Upper lobe of left lung (tissue), 6 donors: ENCODE results near the gene ENGASE. TPM values are rescaled to one million over a fixed set of nuclear protein-coding genes. Genes with fewer than 3 reads are reported as not detected.

Experiments
- ATAC-seq, 2 donors: fragments of 200-7000 bp; cut with Tn5 transposase; one replicate each; pipeline ENCODE4 v1.9.1; 2022; ENCODE audit warnings: mild to moderate bottlenecking in 2 of 2, moderate library complexity in 2 of 2; ENCODE audit not compliant: low FRiP score in 2 of 2
- DNase-seq, 2 donors: peaks; one replicate each; pipeline ENCODE4 v3.0.0-alpha.2; 2019 to 2020
- H3K27ac ChIP-seq, 4 donors: fragments of 200-600 bp; sonication (generic); one replicate each; pipeline ENCODE4 v1.5.1; 2016 to 2019
- H3K27me3 ChIP-seq, 4 donors: fragments of 200-600 bp; sonication (generic); one replicate each; pipeline ENCODE4 v1.5.1; 2017 to 2019
- H3K36me3 ChIP-seq, 4 donors: fragments of 200-600 bp; sonication (generic); one replicate each; pipeline ENCODE4 v1.5.1; 2016 to 2019
- H3K4me1 ChIP-seq, 4 donors: fragments of 200-600 bp; sonication (generic); one replicate each; pipeline ENCODE4 v1.5.1; 2018 to 2019
- H3K4me3 ChIP-seq, 4 donors: fragments of 200-600 bp; sonication (generic); one replicate each; pipeline ENCODE4 v1.5.1; 2017 to 2019; ENCODE audit warnings: mild to moderate bottlenecking in 2 of 4, moderate library complexity in 1 of 4
- H3K9me3 ChIP-seq, 4 donors: fragments of 200-600 bp; sonication (generic); one replicate each; pipeline ENCODE4 v1.5.1; 2018 to 2019
- EP300 ChIP-seq, 4 donors: sonication (generic); formaldehyde crosslinking; IDR thresholded peaks; one replicate each; pipeline ENCODE4 v1.5.1; 2017; ENCODE audit warnings: antibody characterized with exemption in 4 of 4, control low read depth in 2 of 4
- POLR2A ChIP-seq, 4 donors: fragments of 450-650 bp; IDR thresholded peaks; one replicate each; pipeline ENCODE4 v1.5.1; 2016 to 2017; ENCODE audit warnings: antibody characterized with exemption in 4 of 4, mild to moderate bottlenecking in 2 of 4
- POLR2AphosphoS5 ChIP-seq, 2 donors: sonication (generic); formaldehyde crosslinking; IDR thresholded peaks; one replicate each; pipeline ENCODE4 v1.5.1; 2017; ENCODE audit warnings: antibody characterized with exemption in 2 of 2
- WGBS, 2 donors: methylation state at CpG; one replicate each; pipeline ENCODE4 v1.1.5; 2017 to 2018; 5-methylcytosine and 5-hydroxymethylcytosine counted together
- total RNA-seq, 6 donors: library from RNA; depleted of rRNA in 4 of 6; stranded (reverse); fragments of >200 nt in 4 of 6; gene quantifications; one replicate each; pipeline versions ENCODE4 v1.1.0 to v1.2.1, GENCODE V29; 2016 to 2021
- TF ChIP-seq, protein P1 (sequence below), 6 experiments: fragments of 450-650 bp in 4 of 6; fragments of 200-600 bp in 2 of 6; sonication (generic) in 2 of 6; IDR thresholded peaks; one replicate each; pipeline ENCODE4 v1.5.1; 2016 to 2019; ENCODE audit warnings: antibody characterized with exemption in 6 of 6
- donor health status: DM: no; HTN: no; CAD: no; lungs with moderate emphysema.
- donor health status: DM: no; HTN: yes; CAD: no; lungs with severe emphysema.

The ENGASE gene
- total RNA-seq, 6 donors from 2014 or later: 17.2 to 320 (median 55.9) TPM

DNA sequence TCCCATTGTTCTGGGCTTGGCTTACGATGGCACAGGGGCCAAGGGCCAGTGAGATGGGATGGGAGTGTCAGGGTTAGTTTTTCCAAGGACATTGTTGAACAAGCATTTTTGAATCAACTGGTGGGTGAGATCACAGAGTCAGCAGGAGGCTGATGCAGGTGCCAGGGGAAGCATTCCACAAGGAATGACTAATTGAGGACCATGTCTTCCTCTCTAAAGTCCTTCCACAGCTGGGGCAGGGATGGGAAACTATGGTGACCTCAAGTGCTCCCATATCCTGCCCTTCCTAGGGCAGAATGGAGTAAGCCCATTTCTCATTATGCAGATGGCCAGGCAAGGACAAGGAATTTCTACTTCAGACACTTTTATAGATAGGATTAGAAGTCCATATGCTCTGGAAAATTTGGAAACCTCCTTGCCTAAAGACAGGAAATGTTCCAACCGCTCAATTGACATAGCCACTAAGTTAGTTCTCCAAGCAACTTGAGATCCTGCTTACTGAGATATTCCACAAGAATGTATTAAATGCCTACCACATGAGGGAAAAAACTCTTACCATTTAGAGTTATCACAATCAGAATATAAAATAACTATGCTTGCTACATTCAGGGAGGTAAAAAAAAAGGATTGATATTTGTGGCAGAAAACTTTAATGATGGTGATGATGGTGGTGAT is 21.2 kb upstream of the ENGASE start:
- Histone ChIP-seq H3K4me1 (peaks cover 0 to under 1% (median 0%) of the 10 kb centered on the region in 4 donors), H3K9me3 (peaks cover 0 to 7% (median 0%) of the 10 kb centered on the region in 4 donors), H3K27ac (no peak overlapping the region), H3K27me3 (no peaks in the 10 kb centered on the region), H3K36me3 (peaks cover 0 to 16% (median 0%) of the 10 kb centered on the region in 4 donors), H3K4me3 (no peak overlapping the region)
- no peak for DNase-seq
- ATAC-seq: peak in 1 of 2 donors; percentile 50
- TF ChIP-seq EP300 (IDR thresholded peaks at IDR 0.05) (no peak), POLR2AphosphoS5 (IDR thresholded peaks at IDR 0.05) (no peak), POLR2A (IDR thresholded peaks at IDR 0.05) (no peak)
- TF ChIP-seq, protein P1, sequence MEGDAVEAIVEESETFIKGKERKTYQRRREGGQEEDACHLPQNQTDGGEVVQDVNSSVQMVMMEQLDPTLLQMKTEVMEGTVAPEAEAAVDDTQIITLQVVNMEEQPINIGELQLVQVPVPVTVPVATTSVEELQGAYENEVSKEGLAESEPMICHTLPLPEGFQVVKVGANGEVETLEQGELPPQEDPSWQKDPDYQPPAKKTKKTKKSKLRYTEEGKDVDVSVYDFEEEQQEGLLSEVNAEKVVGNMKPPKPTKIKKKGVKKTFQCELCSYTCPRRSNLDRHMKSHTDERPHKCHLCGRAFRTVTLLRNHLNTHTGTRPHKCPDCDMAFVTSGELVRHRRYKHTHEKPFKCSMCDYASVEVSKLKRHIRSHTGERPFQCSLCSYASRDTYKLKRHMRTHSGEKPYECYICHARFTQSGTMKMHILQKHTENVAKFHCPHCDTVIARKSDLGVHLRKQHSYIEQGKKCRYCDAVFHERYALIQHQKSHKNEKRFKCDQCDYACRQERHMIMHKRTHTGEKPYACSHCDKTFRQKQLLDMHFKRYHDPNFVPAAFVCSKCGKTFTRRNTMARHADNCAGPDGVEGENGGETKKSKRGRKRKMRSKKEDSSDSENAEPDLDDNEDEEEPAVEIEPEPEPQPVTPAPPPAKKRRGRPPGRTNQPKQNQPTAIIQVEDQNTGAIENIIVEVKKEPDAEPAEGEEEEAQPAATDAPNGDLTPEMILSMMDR (IDR thresholded peaks at IDR 0.05): no peak
- 76 to 88% methylated on average over 2 of the region's 2 CpGs for WGBS, 2 donors

DNA sequence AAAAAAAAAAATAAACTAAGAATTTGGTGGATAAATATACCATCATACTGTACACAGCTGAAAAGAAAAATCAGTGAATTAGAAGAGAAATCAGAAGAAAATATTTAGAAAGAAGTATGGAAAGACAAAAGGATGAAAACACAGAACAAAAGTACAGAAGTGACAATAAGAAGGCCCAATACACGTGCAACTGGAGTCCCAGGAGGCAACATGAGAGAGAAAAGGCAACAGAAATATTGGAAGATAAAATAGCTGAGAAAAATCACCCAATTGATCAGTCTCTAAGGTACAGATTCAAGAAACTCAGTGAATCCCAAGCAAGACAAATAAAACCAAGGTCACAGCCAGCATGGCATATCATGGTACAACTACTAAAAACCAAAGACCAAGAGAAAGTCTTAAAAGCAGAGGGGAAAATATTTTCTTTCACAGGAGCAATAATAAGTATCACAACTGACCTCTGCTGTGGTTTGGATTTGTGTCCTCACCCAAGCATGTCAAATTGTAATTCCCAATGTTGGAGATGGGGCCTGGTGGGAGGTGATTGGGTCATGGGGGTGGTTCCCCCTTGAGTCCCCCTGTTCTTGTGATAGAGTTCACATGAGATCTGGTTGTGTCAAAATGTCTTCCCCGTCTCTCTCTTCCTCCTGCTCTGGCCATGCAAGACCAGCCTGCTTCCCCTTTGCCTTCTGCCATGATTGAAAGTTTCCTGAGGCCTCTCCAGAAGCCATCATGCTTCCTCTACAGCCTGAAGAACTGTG is 20.2 kb upstream of the ENGASE start:
- DNase-seq (no peak), ATAC-seq (no peak)
- Histone ChIP-seq H3K27ac (no peak overlapping the region), H3K4me3 (no peak overlapping the region), H3K36me3 (peaks cover 0 to 6% (median 0%) of the 10 kb centered on the region in 4 donors), H3K9me3 (peaks cover 0 to 7% (median 0%) of the 10 kb centered on the region in 4 donors), H3K4me1 (peaks cover 0 to 4% (median 0%) of the 10 kb centered on the region in 4 donors), H3K27me3 (no peaks in the 10 kb centered on the region)
- TF ChIP-seq POLR2AphosphoS5 (IDR thresholded peaks at IDR 0.05) (no peak), POLR2A (IDR thresholded peaks at IDR 0.05) (no peak), EP300 (IDR thresholded peaks at IDR 0.05) (no peak)
- TF ChIP-seq, protein P1 (IDR thresholded peaks at IDR 0.05): no peak
- 72 to 78% methylated on average over 2 of the region's 2 CpGs for WGBS, 2 donors

DNA sequence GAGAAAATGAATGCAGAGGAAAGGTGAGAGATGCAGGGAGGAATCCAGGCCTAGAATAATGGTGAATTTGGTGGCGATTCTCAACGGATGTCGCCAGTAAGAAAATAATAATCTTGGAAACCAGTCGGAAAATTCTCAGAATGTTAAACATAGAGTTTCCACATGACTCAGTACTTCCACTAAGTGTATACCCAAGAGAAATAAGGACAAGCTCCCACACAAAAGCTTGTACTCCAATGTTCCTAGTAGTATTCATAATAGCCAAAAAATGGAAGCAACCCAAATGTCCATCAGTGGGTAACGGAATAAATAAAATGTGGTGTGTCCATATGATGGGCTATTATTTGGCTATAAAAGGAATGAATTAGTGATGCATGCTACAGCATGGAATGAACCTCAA is 19.4 kb upstream of the ENGASE start:
- H3K4me1 ChIP-seq: peaks cover 0 to 4% (median 0%) of the 10 kb centered on the region in 4 donors
- ATAC-seq: no peak
- TF ChIP-seq POLR2A (IDR thresholded peaks at IDR 0.05) (no peak), EP300 (IDR thresholded peaks at IDR 0.05) (no peak), POLR2AphosphoS5 (IDR thresholded peaks at IDR 0.05) (no peak)
- TF ChIP-seq, protein P1 (IDR thresholded peaks at IDR 0.05): no peak
- H3K27me3 ChIP-seq: no peaks in the 10 kb centered on the region
- WGBS, 2 donors: 91 to 94% methylated on average over 5 of the region's 5 CpGs
- H3K27ac ChIP-seq: no peak overlapping the region
- no peak overlapping the region for H3K4me3 ChIP-seq
- H3K9me3 ChIP-seq: peaks cover 0 to 7% (median 0%) of the 10 kb centered on the region in 4 donors
- H3K36me3 ChIP-seq: peaks cover 0 to 6% (median 0%) of the 10 kb centered on the region in 4 donors
- no peak for DNase-seq

DNA sequence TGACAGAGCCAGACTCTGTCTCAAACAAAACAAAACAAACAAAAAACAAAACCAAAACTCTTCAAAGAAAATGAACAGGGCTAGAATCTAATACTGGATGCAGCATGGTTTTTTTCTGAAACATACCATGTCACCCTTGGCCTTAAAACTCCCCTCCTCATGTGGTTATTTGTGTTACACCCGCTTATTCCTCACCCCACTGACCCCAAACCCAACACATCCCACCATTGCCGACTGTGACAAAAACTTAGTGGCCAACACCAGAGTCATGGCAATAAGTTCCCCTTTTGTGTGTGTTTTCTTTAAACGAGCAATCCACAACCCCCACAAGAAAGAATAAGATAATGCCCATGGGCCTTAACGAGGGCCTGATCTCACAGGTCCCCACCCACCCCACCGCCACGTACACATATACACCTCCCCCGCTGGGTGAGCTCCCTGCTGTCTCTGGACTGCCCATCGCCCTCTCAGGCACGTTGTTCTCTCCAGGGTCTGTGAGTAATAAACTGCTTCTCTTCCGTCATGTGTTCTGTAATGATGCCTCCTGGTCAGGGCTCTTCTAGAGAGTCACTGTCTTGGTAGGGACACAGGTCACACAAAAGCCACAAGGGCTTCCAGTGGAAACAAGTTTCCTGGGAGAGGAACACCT is 16.8 kb upstream of the ENGASE start:
- Histone ChIP-seq H3K36me3 (no peaks in the 10 kb centered on the region), H3K4me1 (peaks cover 0 to 4% (median 0%) of the 10 kb centered on the region in 4 donors), H3K27me3 (no peaks in the 10 kb centered on the region), H3K27ac (no peak overlapping the region), H3K4me3 (no peak overlapping the region), H3K9me3 (peaks cover 0 to 7% (median 0%) of the 10 kb centered on the region in 4 donors)
- DNase-seq (no peak), ATAC-seq (peak in 1 of 2 donors; percentile 19)
- TF ChIP-seq POLR2A (IDR thresholded peaks at IDR 0.05) (no peak), POLR2AphosphoS5 (IDR thresholded peaks at IDR 0.05) (no peak), EP300 (IDR thresholded peaks at IDR 0.05) (no peak)
- TF ChIP-seq, protein P1 (IDR thresholded peaks at IDR 0.05): no peak
- 75 to 78% methylated on average over 10 of the region's 10 CpGs for WGBS, 2 donors
